H1 (cell line): ENCODE measurements around the gene PRRG3. TPM values are rescaled to one million over a fixed set of nuclear protein-coding genes. Genes with fewer than 3 reads are reported as not detected.

Experiments
- CHD7 ChIP-seq: fragments of 300-600 bp; sonication (generic); IDR thresholded peaks from 2 replicates; pipeline ENCODE4 v1.7.1; 2012; ENCODE audit warnings: low read length, moderate library complexity, mild to moderate bottlenecking, inconsistent platforms; ENCODE audit not compliant: insufficient replicate concordance
- EZH2 ChIP-seq: fragments of 200-600 bp; sonication (generic); IDR thresholded peaks from 2 replicates; pipeline ENCODE4 v1.7.1; 2012; ENCODE audit warnings: low read depth, mild to moderate bottlenecking, moderate library complexity, low read length, inconsistent platforms; ENCODE audit not compliant: severe bottlenecking
- KDM5A ChIP-seq: fragments of 200-600 bp; IDR thresholded peaks from 2 replicates; pipeline ENCODE4 v1.7.1; 2012; ENCODE audit warnings: mild to moderate bottlenecking, low read length, inconsistent platforms, mixed read lengths
- TAF1 ChIP-seq: IDR thresholded peaks from 2 replicates; pipeline ENCODE4 v1.6.1; 2011; ENCODE audit warnings: mild to moderate bottlenecking, low read depth, low read length
- TCF12 ChIP-seq: IDR thresholded peaks from 2 replicates; pipeline ENCODE4 v1.6.1; 2011; ENCODE audit warnings: low read depth, mild to moderate bottlenecking, low read length
- polyA plus RNA-seq, 7 experiments: library from polyadenylated mRNA; depleted of rRNA in 3 of 7; stranded (reverse) in 5 of 7; unstranded in 2 of 7; fragments of >200 nt in 5 of 7; fragments of 200-250 nt in 2 of 7; gene quantifications; 1 replicate in 5 of 7; 2 replicates in 1 of 7; 4 replicates in 1 of 7; pipeline versions ENCODE4 v1.2.1 to v1.2.3, GENCODE V29; 2011 to 2013; ENCODE audit warnings: missing spikeins in 2 of 7, mixed read lengths in 2 of 7
- total RNA-seq: library from RNA; stranded (reverse); fragmentation: NEBNext Ultra II Directional; extraction: Animal tissue kit (Norgen Biotek cat#: 25700); gene quantifications from 2 replicates; pipeline ENCODE4 v1.2.1, GENCODE V29; 2021
- TF ChIP-seq, protein P1 (sequence below), 3 experiments: IDR thresholded peaks; 1 replicate in 2 of 3; 2 replicates in 1 of 3; pipeline versions ENCODE4 v1.5.1 to v1.6.1; 2011; ENCODE audit warnings: low read length in 3 of 3, mild to moderate bottlenecking in 3 of 3, inconsistent platforms in 2 of 3, low read depth in 1 of 3, moderate library complexity in 1 of 3; ENCODE audit not compliant: insufficient read depth in 1 of 3; ENCODE audit errors: control extremely low read depth in 1 of 3

Gene PRRG3
- total and polyA plus RNA-seq, 2 of the 8 experiments (the other 6 are each of a cell fraction or from before 2014, with no cell fraction given): 4.2 to 5.4 TPM

GRCh38 chrX:151729056-151729725 is 33.9 kb downstream of the PRRG3 start (continued):
- TF ChIP-seq, protein P1, sequence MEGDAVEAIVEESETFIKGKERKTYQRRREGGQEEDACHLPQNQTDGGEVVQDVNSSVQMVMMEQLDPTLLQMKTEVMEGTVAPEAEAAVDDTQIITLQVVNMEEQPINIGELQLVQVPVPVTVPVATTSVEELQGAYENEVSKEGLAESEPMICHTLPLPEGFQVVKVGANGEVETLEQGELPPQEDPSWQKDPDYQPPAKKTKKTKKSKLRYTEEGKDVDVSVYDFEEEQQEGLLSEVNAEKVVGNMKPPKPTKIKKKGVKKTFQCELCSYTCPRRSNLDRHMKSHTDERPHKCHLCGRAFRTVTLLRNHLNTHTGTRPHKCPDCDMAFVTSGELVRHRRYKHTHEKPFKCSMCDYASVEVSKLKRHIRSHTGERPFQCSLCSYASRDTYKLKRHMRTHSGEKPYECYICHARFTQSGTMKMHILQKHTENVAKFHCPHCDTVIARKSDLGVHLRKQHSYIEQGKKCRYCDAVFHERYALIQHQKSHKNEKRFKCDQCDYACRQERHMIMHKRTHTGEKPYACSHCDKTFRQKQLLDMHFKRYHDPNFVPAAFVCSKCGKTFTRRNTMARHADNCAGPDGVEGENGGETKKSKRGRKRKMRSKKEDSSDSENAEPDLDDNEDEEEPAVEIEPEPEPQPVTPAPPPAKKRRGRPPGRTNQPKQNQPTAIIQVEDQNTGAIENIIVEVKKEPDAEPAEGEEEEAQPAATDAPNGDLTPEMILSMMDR (IDR thresholded peaks at IDR 0.05; ENCODE audit: control extremely low read depth in 1 of 3, insufficient read depth in 1 of 3, low read depth in 1 of 3, low read length in 3 of 3): no peak
- TF ChIP-seq EZH2: no peak
- no peak for TF ChIP-seq TAF1
- TF ChIP-seq TCF12: no peak
- no peak for TF ChIP-seq CHD7
- no peak for TF ChIP-seq KDM5A
